Pancreas (tissue), 10 donors: ENCODE results near the gene HK3. TPM values are rescaled to one million over a fixed set of nuclear protein-coding genes. Genes with fewer than 3 reads are reported as not detected.

Experiments
- ATAC-seq, 4 donors: fragments of 200-7000 bp; cut with Tn5 transposase; one replicate each; pipeline versions ENCODE4 v1.8.0 to v1.9.1; 2020; ENCODE audit warnings: mild to moderate bottlenecking in 4 of 4, moderate library complexity in 4 of 4
- DNase-seq, 6 donors: peaks; one replicate each; pipeline ENCODE4 v3.0.0-alpha.2; 2020
- FAIRE-seq: peaks from 2 replicates; lab custom pipeline; 2012; peaks lifted over from hg19 to GRCh38; lab: Jason Lieb, UNC
- H3K27ac ChIP-seq, 4 donors: fragments of 200-600 bp; sonication (generic); 1 replicate in 3 of 4; 2 replicates in 1 of 4; pipeline versions ENCODE4 v1.5.0 to v1.8.0; 2020
- H3K27me3 ChIP-seq, 4 donors: fragments of 200-600 bp; one replicate each; pipeline ENCODE4 v1.8.0; 2021
- H3K36me3 ChIP-seq, 3 donors: fragments of 200-600 bp; sonication (generic) in 1 of 3; one replicate each; pipeline versions ENCODE4 v1.5.0 to v1.8.0; 2020 to 2021
- H3K4me1 ChIP-seq, 3 donors: fragments of 200-600 bp; one replicate each; pipeline ENCODE4 v1.8.0; 2021
- H3K4me3 ChIP-seq, 4 donors: fragments of 200-600 bp; sonication (generic) in 2 of 4; one replicate each; pipeline versions ENCODE4 v1.5.0 to v1.8.0; 2020 to 2021
- H3K9me3 ChIP-seq, 4 donors: fragments of 200-600 bp; one replicate each; pipeline ENCODE4 v1.8.0; 2021
- WGBS, 2 donors: extraction: QIAGEN DNeasy Blood & Tissue Kit; methylation state at CpG; one replicate each; pipeline ENCODE4 v1.1.7; 2013; 5-methylcytosine and 5-hydroxymethylcytosine counted together
- intact Hi-C, 3 donors: fragments of 100-400 bp; cut with DNase I; formaldehyde crosslinking; loops; one replicate each; pipeline versions ENCODE4 v1.11.1 to v1.14.2; 2022
- polyA plus RNA-seq, 2 donors: library from polyadenylated mRNA; stranded (reverse); fragments of 200-250 nt; gene quantifications; one replicate each; pipeline ENCODE4 v1.2.3, GENCODE V29; 2013
- total RNA-seq, 6 donors: library from RNA; stranded (reverse); fragmentation: NEBNext Ultra II Directional in 4 of 6; extraction: Animal tissue kit (Norgen Biotek cat#: 25700) in 4 of 6; gene quantifications; one replicate each; pipeline versions ENCODE4 v1.2.1 to v1.2.4, GENCODE V29; 2021 to 2023
- TF ChIP-seq, protein P1 (sequence below), 4 donors: fragments of 200-600 bp; sonication (generic) in 3 of 4; IDR thresholded peaks; one replicate each; pipeline versions ENCODE4 v1.5.0 to v1.8.0; 2021; ENCODE audit warnings: antibody characterized with exemption in 4 of 4
- donor health status: healthy with polysubstance abuse.
- donor health status: DM: no; HTN: no; CAD: no; lungs with moderate emphysema.
- donor health status: DM: no; HTN: no; CAD: no.
- donor health status: control.
- donor health status: control.
- donor health status: Bipolar disorder and iron deficiency.
- donor health status: DM: yes; HTN: yes; CAD: no.
- donor health status: DM: no; HTN: no; CAD: no.
- donor health status: DM: no; HTN: no; CAD: no.
- donor health status: DM: yes; HTN: yes; CAD: no.

Gene HK3
- total and polyA plus RNA-seq, 8 donors, result 0.24 to 6.6 (median 3.3) TPM

- no peaks in the 10 kb centered on the region for H3K36me3 ChIP-seq
Observed at GRCh38 chr5:176850371-176851245, 48.5 kb downstream of the HK3 start.

DNA sequence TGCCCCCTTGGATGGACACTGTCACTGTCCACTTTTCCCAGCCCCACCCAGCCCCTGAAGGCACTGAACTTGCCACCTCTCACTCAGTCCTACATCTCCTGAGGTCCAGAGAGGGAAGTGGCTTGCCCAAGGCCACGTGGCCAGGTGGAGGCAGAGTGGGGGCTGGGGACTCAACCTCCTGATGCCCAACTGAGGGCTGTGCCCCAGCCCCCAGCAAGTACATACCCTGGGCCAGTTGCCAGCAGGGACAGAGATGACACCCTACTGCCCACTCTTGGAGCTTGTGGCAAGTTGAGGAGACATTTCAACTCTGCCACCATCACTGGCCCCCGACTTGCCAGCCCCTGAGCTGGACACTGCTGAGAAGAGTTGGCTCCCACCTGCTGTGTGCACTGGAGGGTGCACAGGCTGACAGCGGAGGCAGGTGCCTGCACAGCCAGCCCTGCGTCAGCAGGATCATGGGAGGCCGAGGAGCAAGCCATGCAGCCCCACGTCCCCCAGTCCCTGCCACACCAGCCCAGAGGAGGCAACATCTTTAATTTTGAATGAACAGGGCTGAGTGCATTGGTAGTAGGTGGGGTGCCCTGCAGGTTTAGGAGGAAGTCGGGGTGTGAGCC, 49.4 kb downstream of the HK3 start:
- 65 to 71% methylated on average over 7 of the region's 7 CpGs for WGBS, 2 donors
- DNase-seq (peak in 1 of 6 donors; percentile 38), ATAC-seq (no peak), FAIRE-seq (no peak)
- Histone ChIP-seq H3K36me3 (no peaks in the 10 kb centered on the region), H3K9me3 (no peaks in the 10 kb centered on the region), H3K4me3 (no peak overlapping the region), H3K4me1 (no peaks in the 10 kb centered on the region), H3K27ac (no peak overlapping the region), H3K27me3 (no peaks in the 10 kb centered on the region)
- TF ChIP-seq, protein P1, sequence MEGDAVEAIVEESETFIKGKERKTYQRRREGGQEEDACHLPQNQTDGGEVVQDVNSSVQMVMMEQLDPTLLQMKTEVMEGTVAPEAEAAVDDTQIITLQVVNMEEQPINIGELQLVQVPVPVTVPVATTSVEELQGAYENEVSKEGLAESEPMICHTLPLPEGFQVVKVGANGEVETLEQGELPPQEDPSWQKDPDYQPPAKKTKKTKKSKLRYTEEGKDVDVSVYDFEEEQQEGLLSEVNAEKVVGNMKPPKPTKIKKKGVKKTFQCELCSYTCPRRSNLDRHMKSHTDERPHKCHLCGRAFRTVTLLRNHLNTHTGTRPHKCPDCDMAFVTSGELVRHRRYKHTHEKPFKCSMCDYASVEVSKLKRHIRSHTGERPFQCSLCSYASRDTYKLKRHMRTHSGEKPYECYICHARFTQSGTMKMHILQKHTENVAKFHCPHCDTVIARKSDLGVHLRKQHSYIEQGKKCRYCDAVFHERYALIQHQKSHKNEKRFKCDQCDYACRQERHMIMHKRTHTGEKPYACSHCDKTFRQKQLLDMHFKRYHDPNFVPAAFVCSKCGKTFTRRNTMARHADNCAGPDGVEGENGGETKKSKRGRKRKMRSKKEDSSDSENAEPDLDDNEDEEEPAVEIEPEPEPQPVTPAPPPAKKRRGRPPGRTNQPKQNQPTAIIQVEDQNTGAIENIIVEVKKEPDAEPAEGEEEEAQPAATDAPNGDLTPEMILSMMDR (IDR thresholded peaks at IDR 0.05), result no peak
- intact Hi-C loops, result no loop called here

More at GRCh38 chr5:176850371-176851245, 48.5 kb downstream of the HK3 start:
- no peak overlapping the region for H3K4me3 ChIP-seq
- TF ChIP-seq, protein P1 (IDR thresholded peaks at IDR 0.05), result no peak
- no peak overlapping the region for H3K27ac ChIP-seq
- H3K4me1 ChIP-seq, result no peaks in the 10 kb centered on the region
- 71 to 72% methylated on average over 12 to 21 of the region's 21 CpGs for WGBS, 2 donors
- H3K27me3 ChIP-seq, result no peaks in the 10 kb centered on the region
- intact Hi-C loops, result no loop called here
- ATAC-seq (no peak), FAIRE-seq (no peak), DNase-seq (peak in 1 of 6 donors; percentile 58)
- H3K9me3 ChIP-seq, result no peaks in the 10 kb centered on the region

GRCh38 chr5:176848651-176849050, 50.5 kb downstream of the HK3 start:
- no peaks in the 10 kb centered on the region for H3K27me3 ChIP-seq
- H3K4me1 ChIP-seq, result no peaks in the 10 kb centered on the region
- H3K4me3 ChIP-seq, result no peak overlapping the region
- intact Hi-C loops, result no loop called here
- no peak for FAIRE-seq
- WGBS, 2 donors, result 65 to 76% methylated on average over 13 of the region's 13 CpGs
- no peaks in the 10 kb centered on the region for H3K9me3 ChIP-seq
- ATAC-seq, result no peak
- H3K27ac ChIP-seq, result no peak overlapping the region
- TF ChIP-seq, protein P1 (IDR thresholded peaks at IDR 0.05), result no peak
- DNase-seq, result peak in 1 of 6 donors; percentile 56
- no peaks in the 10 kb centered on the region for H3K36me3 ChIP-seq

DNA sequence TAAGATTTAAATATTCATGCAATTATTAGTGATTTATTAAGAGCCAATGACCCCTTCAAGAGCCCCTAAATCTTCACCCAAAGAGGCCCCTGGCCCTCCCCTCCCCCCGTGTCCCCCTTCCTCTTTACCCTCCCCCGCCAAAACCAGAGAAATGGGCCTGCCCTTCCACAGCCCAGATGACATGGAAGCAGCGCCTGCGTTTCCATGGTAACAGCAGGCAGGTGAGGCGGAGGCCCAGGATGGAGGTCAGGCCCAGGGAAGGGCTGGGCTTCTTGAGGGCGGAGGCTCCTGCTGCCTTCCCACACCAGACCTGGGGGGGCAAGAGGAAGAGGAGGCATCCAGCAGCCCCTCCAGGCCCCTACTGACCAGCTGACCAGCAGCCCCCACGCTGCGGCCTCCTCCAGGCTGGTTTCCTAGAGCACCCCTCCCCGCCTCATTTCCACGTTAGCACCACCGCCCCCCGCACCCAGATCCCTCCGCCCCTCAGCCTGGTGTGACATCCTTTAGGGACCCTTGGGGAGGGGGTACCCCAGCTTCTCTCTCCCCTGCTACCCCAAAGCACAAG, 51.3 kb downstream of the HK3 start:
- peak in 1 of 6 donors; percentile 27 for DNase-seq

More for the DNA sequence above, 51.3 kb downstream of the HK3 start:
- ATAC-seq (no peak), FAIRE-seq (no peak)
- Histone ChIP-seq H3K4me1 (no peaks in the 10 kb centered on the region), H3K27me3 (no peaks in the 10 kb centered on the region), H3K36me3 (no peaks in the 10 kb centered on the region), H3K9me3 (no peaks in the 10 kb centered on the region), H3K27ac (no peak overlapping the region), H3K4me3 (no peak overlapping the region)
- 67 to 77% methylated on average over 12 to 13 of the region's 13 CpGs for WGBS, 2 donors
- TF ChIP-seq, protein P1 (IDR thresholded peaks at IDR 0.05), result no peak
- intact Hi-C loops, result no loop called here
